ENCODE measurements around the gene STIP1.
"Not testable (repeated sequence)": the region's sequence is repeated elsewhere in the genome, so short reads cannot be mapped to it uniquely, and the experiment has no call there.

Gene STIP1

GRCh38 chr11:64243236-64243854 lies 57.4 kb downstream of the STIP1 start:
- H3K4me3 Mint-ChIP-seq = peak overlapping the region; percentile 95
- peaks cover 77% of the 10 kb centered on the region for H3K36me3 Mint-ChIP-seq
- no peaks in the 10 kb centered on the region for H3K9me3 Mint-ChIP-seq
- peak overlapping the region; percentile 95 for H3K27ac Mint-ChIP-seq
- ATAC-seq (no peak), DNase-seq (ENCODE audit: low spot score in 2 of 2) (no peak)
- peaks cover 52% of the 10 kb centered on the region for H3K4me1 Mint-ChIP-seq

- DNase-seq (ENCODE audit: low spot score in 2 of 2) = no peak
- Mint-ChIP-seq H3K27ac (no peak overlapping the region), H3K36me3 (peaks cover 79% of the 10 kb centered on the region), H3K4me1 (peaks cover 52% of the 10 kb centered on the region), H3K4me3 (peak overlapping the region; percentile 95), H3K9me3 (no peaks in the 10 kb centered on the region)
- no peak for ATAC-seq
These were observed 58.1 kb downstream of the STIP1 start for GRCh38 chr11:64244107-64244506.

DNA sequence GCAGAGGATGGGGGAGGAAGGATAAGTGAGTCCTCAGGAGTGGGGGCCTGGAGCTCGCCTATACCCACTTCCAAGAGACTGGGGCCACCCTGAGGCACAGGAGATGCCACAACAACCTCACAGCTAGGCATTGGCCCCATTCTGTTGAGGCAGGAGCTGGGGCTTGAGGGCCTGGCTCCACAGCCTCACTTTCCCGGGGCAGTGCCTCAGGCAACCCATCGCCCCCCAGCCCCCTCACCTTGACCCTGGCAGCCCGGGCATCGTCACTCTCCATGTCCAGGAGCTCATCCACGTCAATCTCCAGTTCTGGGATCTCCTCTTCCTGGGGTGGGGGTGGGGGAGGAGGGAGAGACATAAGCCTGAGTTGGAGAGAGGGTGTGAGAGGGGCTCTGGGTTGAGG lies 59.0 kb downstream of the STIP1 start:
- no peak for DNase-seq (ENCODE audit: low spot score in 2 of 2)
- peak overlapping the region; percentile 95 for H3K27ac Mint-ChIP-seq
- peak overlapping the region; percentile 95 for H3K4me3 Mint-ChIP-seq
- ATAC-seq = no peak
- no peaks in the 10 kb centered on the region for H3K9me3 Mint-ChIP-seq
- peaks cover 73% of the 10 kb centered on the region for H3K36me3 Mint-ChIP-seq
- peaks cover 46% of the 10 kb centered on the region for H3K4me1 Mint-ChIP-seq

DNA sequence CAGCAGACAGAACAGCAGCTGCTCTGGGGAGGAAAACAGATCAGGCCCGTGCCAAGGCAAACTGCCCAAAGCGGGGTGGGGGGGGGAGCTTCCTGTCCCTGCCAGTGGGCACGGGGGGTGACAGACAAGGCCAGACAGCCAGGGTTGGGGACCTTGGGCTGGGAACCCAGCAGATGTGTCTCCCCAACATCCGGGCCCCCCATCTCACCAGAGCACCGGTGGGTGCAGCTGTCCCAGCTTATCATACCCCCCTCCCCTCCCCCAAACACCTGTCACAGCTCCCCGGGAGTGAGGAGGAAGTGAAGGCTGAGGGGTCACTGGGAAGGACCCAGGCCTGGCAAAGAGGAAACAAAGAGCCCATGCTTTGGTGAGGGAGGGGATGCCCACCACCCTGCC lies 59.4 kb downstream of the STIP1 start:
- peaks cover 42% of the 10 kb centered on the region for H3K4me1 Mint-ChIP-seq
- DNase-seq (ENCODE audit: low spot score in 2 of 2) (no peak), ATAC-seq (no peak)
- peak overlapping the region; percentile 95 for H3K4me3 Mint-ChIP-seq
- H3K9me3 Mint-ChIP-seq = no peaks in the 10 kb centered on the region
- H3K36me3 Mint-ChIP-seq = peaks cover 70% of the 10 kb centered on the region
- peak overlapping the region; percentile 95 for H3K27ac Mint-ChIP-seq

DNA sequence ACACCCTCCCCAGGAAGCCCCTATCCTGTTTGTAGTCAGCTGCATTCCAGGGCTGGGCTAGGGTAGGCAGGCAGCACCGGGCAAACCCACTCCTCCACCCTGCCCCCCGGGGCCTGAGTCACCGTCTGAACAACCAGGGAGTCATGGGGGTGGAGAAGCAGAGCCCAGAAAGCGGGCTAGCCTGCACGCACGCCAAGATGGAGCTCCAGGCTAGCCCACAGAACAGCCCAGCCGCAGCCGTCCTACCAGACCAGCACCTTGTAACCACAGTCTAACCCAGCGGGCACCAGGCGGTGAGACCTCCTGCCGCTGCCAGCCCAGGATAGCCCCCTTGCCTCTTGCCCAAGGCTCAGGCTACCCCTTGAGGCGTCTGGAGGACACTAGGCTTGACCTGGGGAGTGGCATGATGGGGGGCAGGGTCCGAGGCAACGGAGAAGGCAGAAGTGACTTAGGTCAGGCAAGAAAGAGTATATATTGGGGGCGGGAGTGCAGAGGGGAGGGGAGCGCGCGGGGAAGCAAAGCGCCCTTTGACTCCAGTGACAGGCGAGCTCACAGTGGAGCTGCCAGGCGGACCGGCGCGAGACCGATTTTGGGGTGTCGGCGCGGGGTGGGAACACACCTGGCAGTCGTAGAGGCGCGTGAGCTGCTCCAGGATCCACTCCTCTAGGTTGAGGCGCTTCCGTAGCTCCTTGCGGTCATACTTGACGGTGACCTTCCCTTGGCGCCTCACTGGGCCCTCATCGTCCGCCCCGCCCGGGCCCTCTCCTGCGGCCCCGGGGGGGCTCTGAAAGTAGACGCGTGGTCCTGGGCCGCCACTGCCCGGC lies 60.0 kb downstream of the STIP1 start:
- DNase-seq (ENCODE audit: low spot score in 2 of 2) (peak; percentile 42 to 81), ATAC-seq (peak; percentile 25)
- H3K4me1 Mint-ChIP-seq = peaks cover 45% of the 10 kb centered on the region
- peak overlapping the region; percentile 95 for H3K27ac Mint-ChIP-seq
- no peaks in the 10 kb centered on the region for H3K9me3 Mint-ChIP-seq
- peak overlapping the region; percentile 95 for H3K4me3 Mint-ChIP-seq
- peaks cover 63% of the 10 kb centered on the region for H3K36me3 Mint-ChIP-seq

DNA sequence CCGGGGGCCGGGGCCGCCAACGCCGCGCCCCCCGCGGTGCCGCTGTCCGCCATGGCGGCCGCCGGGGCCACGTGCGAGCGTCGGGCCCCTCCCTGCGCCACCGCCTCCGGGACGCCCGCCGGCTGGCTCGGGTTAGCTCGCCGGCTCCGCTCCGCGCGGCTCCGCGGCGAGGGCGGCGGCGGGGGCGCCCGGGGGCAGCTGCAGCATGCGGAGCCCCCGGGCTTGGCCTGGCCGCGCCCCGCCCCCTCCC lies 60.6 kb downstream of the STIP1 start:
- Mint-ChIP-seq H3K4me1 (peaks cover 41% of the 10 kb centered on the region), H3K27ac (peak overlapping the region; percentile 95), H3K4me3 (peak overlapping the region; percentile 95), H3K36me3 (peaks cover 58% of the 10 kb centered on the region)
- H3K9me3 Mint-ChIP-seq; DNase-seq (ENCODE audit: low spot score in 2 of 2): not testable (repeated sequence)
- peak; percentile 24 for ATAC-seq

DNA sequence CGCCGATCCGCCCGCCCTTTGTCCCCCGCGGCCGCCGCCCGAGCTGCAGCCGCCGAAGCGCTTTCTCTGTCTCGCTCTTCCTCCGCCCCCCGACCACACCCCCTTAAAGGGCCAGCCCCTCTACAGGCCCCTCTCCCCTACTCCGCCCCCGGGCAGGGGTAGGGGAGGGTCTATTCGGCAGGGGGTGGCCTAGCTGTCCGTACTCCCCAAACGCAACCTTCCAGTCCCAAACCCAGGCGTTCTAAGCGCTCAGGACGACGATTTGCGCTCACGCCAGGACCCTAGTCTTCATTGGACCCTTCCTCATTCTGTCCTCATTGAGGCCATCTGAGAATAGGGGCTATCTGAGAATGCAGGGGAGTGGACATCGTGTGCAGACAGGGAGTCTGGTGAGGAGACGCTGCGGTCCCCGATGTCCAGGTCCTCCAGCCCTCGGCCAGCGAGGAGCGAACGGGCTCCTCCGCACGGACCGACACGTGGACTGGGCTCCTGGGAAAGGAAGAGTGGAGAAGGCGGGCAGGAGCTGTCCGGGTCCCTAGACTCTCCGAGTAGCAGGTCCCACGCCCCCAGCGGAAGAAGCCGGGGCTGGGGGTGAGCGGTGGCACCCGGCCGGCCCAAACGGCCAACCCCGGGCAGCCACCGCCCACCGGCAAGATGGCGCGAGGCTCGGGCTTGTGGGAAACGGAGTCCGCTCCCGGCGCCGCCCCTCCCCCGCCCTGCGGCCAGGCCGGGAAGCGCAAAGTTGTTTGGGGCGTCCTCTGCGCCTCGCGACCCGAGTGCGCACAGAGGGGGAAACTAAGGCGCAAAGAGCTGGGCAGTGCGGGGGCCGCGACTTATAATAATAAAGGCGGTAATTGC lies 61.1 kb downstream of the STIP1 start, which contains the start of gene PPP1R14B:
Gene PPP1R14B, minus strand, starts transcription at position 73 of the 858 bp plus-strand sequence. CDS start 270 bp downstream, outside the sequence.
- ATAC-seq (peak; percentile 70), DNase-seq (ENCODE audit: low spot score in 2 of 2) (peak; percentile 66 to 88)
- Mint-ChIP-seq H3K4me3 (peak within 1 kb of the TSS; percentile 95), H3K4me1 (peaks cover 43% of the 10 kb centered on the region), H3K27ac (peak within 1 kb of the TSS; percentile 95), H3K36me3 (peaks cover 53% of the 10 kb centered on the region), H3K9me3 (no peaks in the 10 kb centered on the region)

DNA sequence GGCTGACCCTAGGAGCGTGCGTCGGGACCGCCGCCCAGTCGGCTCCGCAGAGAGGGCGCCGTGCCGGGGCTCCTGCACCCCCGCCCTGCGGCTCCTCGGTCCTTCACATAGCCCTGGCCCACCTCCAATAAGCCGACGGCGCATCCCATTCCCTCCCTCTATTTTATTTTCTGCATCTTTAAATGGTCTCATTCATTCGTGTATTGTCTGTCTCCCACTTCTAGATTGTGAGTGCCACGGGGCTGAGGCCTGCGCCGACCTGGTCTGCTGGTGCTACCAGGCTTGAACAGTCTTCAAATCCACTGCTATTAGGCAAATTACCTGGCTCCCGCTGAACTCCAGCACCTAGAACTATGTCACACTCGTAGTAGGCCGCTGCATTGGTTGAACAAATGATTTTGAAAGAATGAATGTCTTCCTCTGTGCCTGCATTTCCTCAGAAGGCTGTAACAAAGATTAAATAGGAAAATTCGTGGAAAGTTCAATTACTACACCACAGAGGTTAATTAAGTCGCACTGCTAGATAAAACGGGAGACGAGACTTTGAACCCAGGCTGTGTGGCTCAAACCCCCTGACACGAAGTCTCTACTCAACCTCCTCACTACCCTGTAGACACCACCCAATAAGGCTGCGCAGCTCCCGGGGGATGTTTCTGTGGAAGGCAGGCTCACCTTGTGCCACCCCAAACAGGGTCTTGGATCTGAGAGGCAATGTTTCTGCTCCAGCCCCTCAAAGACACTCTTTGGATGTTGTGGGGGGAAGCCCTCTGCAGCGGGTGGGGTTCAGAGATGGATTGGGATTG lies 62.0 kb downstream of the STIP1 start:
- Mint-ChIP-seq H3K36me3 (peaks cover 44% of the 10 kb centered on the region), H3K4me3 (peak overlapping the region; percentile 95), H3K4me1 (peaks cover 39% of the 10 kb centered on the region), H3K27ac (peak overlapping the region; percentile 29), H3K9me3 (no peaks in the 10 kb centered on the region)
- DNase-seq (ENCODE audit: low spot score in 2 of 2) (no peak), ATAC-seq (no peak)

DNA sequence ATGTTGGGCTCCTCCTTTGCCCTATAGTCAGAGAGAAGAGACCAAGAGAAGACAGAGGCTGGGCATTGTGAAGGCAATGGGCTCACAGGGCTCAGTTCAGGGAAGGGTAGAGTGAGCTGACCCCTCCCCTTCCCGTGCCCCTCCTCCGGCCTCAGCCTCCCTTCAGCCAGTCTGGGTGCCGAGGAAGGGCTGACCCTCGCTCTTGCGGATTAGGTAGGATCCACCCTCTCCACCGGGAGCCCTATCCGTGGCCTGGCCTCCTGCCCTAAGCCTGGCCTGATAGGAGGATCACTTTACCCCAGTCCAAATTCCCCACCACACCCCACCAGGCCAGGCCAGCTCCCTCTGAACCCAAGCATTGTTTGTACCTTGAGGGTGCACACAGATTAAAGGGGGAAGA lies 62.6 kb downstream of the STIP1 start:
- DNase-seq (ENCODE audit: low spot score in 2 of 2) (no peak), ATAC-seq (no peak)
- Mint-ChIP-seq H3K27ac (no peak overlapping the region), H3K4me1 (peaks cover 34% of the 10 kb centered on the region), H3K36me3 (peaks cover 38% of the 10 kb centered on the region), H3K9me3 (no peaks in the 10 kb centered on the region), H3K4me3 (peak overlapping the region; percentile 95)

DNA sequence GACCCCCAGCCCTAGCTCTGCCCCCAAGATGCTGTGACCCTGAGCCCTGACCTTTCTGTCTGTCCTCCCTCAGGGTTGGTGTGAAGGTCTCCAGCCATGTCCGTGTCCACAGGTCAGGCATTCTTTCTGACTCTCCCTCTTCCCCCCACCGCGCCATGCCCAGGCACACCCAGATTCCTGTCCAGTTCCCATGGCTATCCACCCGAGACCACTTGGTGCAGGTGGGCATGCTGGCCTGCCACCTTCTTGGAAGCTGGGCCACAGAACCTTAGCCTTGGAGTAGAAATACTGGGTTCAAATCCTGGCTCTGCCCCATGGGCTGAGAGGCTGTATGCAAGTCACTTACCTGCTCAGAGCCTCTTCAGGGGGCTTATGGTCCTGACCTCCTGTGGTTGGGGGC lies 63.1 kb downstream of the STIP1 start:
- DNase-seq (ENCODE audit: low spot score in 2 of 2) = no peak
- no peak overlapping the region for H3K27ac Mint-ChIP-seq
- peaks cover 33% of the 10 kb centered on the region for H3K36me3 Mint-ChIP-seq
- H3K9me3 Mint-ChIP-seq = no peaks in the 10 kb centered on the region
- peak overlapping the region; percentile 94 for H3K4me3 Mint-ChIP-seq
- ATAC-seq = no peak
- peaks cover 34% of the 10 kb centered on the region for H3K4me1 Mint-ChIP-seq

DNA sequence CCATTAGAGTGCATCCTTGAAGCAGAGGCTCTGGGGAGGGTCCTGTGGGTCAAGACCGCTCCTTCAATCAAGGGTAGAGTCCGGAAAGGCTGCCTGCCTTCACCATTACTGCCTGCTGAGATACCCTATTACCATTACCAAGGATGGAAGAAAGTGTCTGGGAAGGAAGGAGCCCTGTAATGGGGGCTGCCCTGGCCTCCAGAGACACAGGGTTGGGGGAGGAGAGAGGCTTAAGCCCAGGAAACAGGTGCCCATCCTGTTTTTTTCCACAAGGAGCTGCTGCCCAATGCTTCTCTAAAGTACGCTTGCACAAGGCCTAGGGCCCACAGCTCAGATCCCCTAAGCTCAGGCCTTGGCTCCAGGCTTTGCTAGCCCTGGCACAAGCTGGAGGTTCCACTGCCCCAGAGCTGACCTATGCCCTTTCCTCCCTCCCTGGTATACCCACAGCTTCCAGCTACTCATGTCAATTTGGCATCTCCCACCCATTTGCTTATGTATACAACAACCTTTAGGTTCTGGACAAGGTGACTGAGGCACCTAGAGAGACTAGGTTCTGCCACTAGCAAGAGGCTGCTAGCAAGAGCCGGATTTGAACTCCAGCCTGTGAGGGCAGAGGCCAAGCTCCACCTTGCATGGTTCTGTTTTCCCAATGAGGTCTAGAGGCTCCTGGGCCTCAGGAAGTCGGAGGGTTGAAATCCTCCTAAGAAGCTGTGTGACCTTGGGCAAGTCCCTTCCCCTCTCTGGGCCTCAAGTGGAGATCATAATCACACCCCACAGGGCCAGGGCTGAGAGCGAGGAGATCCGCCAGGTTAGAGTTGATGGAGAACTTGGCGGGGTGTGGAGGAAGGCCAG lies 63.8 kb downstream of the STIP1 start:
- DNase-seq (ENCODE audit: low spot score in 2 of 2) = no peak
- Mint-ChIP-seq H3K4me1 (peaks cover 33% of the 10 kb centered on the region), H3K36me3 (peaks cover 26% of the 10 kb centered on the region), H3K4me3 (peak overlapping the region; percentile 94), H3K27ac (no peak overlapping the region), H3K9me3 (no peaks in the 10 kb centered on the region)
- no peak for ATAC-seq

DNA sequence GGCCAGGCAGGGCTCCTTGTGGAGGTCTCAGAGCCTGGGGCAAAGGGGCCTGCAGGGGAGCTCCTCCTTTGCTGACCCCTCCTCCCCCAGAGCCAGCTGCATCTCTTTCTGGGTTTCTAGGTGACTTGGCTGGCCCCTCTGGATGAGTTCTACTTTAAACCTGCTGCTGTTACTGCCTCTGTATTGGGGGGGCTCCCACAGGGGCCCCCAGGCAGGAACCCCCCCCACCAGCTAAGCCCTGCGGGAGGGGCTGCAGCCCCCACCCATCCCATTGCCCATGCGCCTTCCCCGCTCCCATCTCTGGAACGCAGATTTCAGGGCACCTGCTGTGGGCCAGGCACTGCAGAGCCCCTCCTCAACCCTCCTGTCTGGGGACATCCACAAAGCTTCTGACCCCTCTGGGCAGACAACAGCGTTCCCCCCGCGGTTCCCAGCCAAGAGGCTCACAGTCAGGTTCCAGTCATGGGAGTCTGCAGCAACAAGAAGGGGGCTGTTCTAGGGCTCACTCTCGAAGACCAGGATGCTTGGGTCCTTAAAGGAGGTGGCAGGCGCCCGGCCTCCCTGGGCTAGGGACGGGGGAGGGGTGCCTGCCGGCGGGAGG lies 64.5 kb downstream of the STIP1 start:
- H3K4me1 Mint-ChIP-seq = peaks cover 33% of the 10 kb centered on the region
- H3K9me3 Mint-ChIP-seq = no peaks in the 10 kb centered on the region
- DNase-seq (ENCODE audit: low spot score in 2 of 2) (no peak), ATAC-seq (peak; percentile 0)
- peak overlapping the region; percentile 94 for H3K4me3 Mint-ChIP-seq
- peaks cover 20% of the 10 kb centered on the region for H3K36me3 Mint-ChIP-seq
- H3K27ac Mint-ChIP-seq = no peak overlapping the region

- Mint-ChIP-seq H3K27ac (peak within 1 kb of the TSS; percentile 86), H3K36me3 (peaks cover 16% of the 10 kb centered on the region), H3K4me3 (peak within 1 kb of the TSS; percentile 94), H3K4me1 (peaks cover 33% of the 10 kb centered on the region), H3K9me3 (no peaks in the 10 kb centered on the region)
- peak; percentile 75 for ATAC-seq
- peak; percentile 75 to 79 for DNase-seq (ENCODE audit: low spot score in 2 of 2)
These were observed 65.2 kb downstream of the STIP1 start, which contains the start of gene PLCB3 for GRCh38 chr11:64251016-64251752. Gene PLCB3 (plus strand): TSS chr11:64251530. CDS start chr11:64251650, 120 bp downstream.

Measured in stimulated activated effector memory CD8-positive, alpha-beta T cell treated with anti-CD3 and anti-CD28 coated beads, Interleukin-12 subunit alpha, Interleukin-12 subunit beta, amount 100 ng/mL, for 72 hours (primary cell).